Measurements from ENCODE around the gene PDIA2. TPM values are rescaled to one million over a fixed set of nuclear protein-coding genes. Genes with fewer than 3 reads are reported as not detected.
A peak's percentile ranks its signal among the peaks of the same experiment; 100 is the strongest.

The PDIA2 gene
- not detected in 2 replicates for total RNA-seq

DNA sequence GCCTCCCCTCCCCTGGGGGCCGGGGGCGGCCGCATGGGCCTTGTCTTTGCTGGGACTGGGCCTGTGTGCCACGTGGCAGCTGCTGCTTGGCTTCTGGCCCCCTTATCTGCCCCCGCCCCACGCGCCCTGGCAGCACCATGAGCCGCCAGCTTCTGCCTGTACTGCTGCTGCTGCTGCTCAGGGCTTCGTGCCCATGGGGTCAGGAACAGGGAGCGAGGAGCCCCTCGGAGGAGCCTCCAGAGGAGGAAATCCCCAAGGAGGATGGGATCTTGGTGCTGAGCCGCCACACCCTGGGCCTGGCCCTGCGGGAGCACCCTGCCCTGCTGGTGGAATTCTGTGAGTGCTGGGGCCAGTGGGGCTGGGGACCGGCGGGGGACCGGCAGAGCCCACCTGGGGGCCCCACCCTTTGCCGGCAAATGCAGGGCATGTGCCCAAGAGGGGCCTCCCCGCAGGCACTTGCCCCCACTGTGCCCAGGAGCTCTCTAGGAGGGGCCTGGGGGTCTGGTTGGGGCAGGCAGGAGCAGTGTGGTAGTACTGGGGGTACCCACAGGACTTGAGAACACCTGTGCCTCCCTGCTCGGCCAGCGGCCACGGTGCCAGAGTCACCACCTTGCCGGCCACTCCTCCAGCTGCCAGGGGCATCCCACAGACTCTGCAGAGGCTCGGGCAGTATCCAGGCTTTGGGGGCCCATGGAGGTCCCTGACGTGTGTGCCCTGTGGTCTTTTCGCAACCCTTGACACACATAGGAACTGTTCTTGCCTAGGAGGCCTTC, at the start of gene PDIA2:
PDIA2 (plus strand) TSS at position 132 of the 773 bp plus-strand sequence; CDS start at position 138, 6 bp downstream.
- Mint-ChIP-seq H3K9me3 (no peaks in the 10 kb centered on the region), H3K36me3 (ENCODE audit: low read depth) (peaks cover 15% of the 10 kb centered on the region), H3K4me3 (no peak within 1 kb of the TSS), H3K4me1 (no peaks in the 10 kb centered on the region), H3K27ac (no peak within 1 kb of the TSS), H3K27me3 (peaks cover 8% of the 10 kb centered on the region)
- no peak for ATAC-seq (ENCODE audit: low read depth)
- POLR2A ChIA-PET: no interaction called here
- no peak for DNase-seq
- intact Hi-C loops (cut with micrococcal nuclease): no loop called here
- CTCF ChIA-PET: no interaction called here
- TF ChIP-seq CTCF (IDR thresholded peaks at IDR 0.05): no peak

GRCh38 chr16:234468-235305, 48.3 kb upstream of the PDIA2 start, which contains the start of gene FAM234A:
Gene FAM234A (plus strand): TSS chr16:234821. CDS start chr16:254414, 19,593 bp downstream.
- TF ChIP-seq CTCF (IDR thresholded peaks at IDR 0.05): no peak
- peaks cover 10% of the 10 kb centered on the region for H3K36me3 Mint-ChIP-seq (ENCODE audit: low read depth)
- peaks cover 18% of the 10 kb centered on the region for H3K4me1 Mint-ChIP-seq
- H3K27ac Mint-ChIP-seq: peak within 1 kb of the TSS; percentile 99
- no peaks in the 10 kb centered on the region for H3K27me3 Mint-ChIP-seq
- H3K9me3 Mint-ChIP-seq: no peaks in the 10 kb centered on the region
- ATAC-seq (ENCODE audit: low read depth): peak; percentile 85
- intact Hi-C loops (cut with micrococcal nuclease): loop anchor here (1.0 to 5.0 kb wide), 4 partner anchors 96 to 293 kb away; partner anchors contain the start of genes AXIN1, CAPN15 and NPRL3
- DNase-seq: peak; percentile 98
- ChIA-PET CTCF (interaction anchor here (0.7 to 0.9 kb wide), 3 partner anchors 11 to 181 kb away, joined by 3 to 4 read pairs (median 3); partner anchors contain the start of genes POLR3K and SNRNP25), POLR2A (interaction anchor here (0.5 to 2.3 kb wide), 25 partner anchors 9 to 455 kb away, joined by 3 to 27 read pairs (median 4); partner anchors contain the start of genes AXIN1, DECR2, MRPL28 and NPRL3)
- H3K4me3 Mint-ChIP-seq: peak within 1 kb of the TSS; percentile 98

GRCh38 chr16:239948-240277, 43.1 kb upstream of the PDIA2 start:
- POLR2A ChIA-PET: interaction anchor here (0.6 to 0.7 kb wide), 3 partner anchors 65 to 286 kb away, joined by 3 to 8 read pairs (median 6); no protein-coding TSS in a partner anchor
- H3K9me3 Mint-ChIP-seq: no peaks in the 10 kb centered on the region

DNA sequence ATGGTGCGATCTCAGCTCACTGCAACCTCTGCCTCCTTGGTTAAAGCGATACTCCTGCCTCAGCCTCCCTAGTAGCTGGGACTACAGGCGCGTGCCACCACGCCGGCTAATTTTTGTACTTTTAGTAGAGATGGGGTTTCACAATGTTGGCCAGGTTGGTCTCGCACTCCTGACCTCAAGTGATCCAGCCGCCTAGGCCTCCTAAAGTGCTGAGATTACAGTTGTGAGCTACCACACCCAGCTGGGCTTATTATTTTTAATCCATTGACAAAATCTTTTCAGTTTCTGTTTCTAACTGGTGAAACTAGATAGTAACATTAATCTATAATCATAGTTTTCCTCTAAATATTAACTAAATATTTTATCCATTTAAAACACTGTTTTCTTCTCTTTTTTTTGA, 42.4 kb upstream of the PDIA2 start:
- ChIA-PET POLR2A (interaction anchor here (0.6 to 0.7 kb wide), 3 partner anchors 65 to 168 kb away, joined by 3 to 6 read pairs (median 3); no protein-coding TSS in a partner anchor), CTCF (no interaction called here)
- Mint-ChIP-seq H3K27me3 (no peaks in the 10 kb centered on the region), H3K27ac (no peak overlapping the region), H3K4me1 (peaks cover 15% of the 10 kb centered on the region), H3K36me3 (ENCODE audit: low read depth) (peaks cover 6% of the 10 kb centered on the region), H3K9me3 (no peaks in the 10 kb centered on the region), H3K4me3 (no peak overlapping the region)
- TF ChIP-seq CTCF (IDR thresholded peaks at IDR 0.05): no peak
- no peak for DNase-seq
- intact Hi-C loops (cut with micrococcal nuclease): no loop called here
- ATAC-seq (ENCODE audit: low read depth): no peak

More at GRCh38 chr16:239948-240277, 43.1 kb upstream of the PDIA2 start:
- no peaks in the 10 kb centered on the region for H3K27me3 Mint-ChIP-seq
- intact Hi-C loops (cut with micrococcal nuclease): loop anchor here (5.0 kb wide), 1 partner anchor 287 kb away; the partner anchor contains the start of gene CAPN15
- CTCF ChIA-PET: interaction anchor here (0.6 kb wide), 1 partner anchor 89 kb away, joined by 5 read pairs; no protein-coding TSS in a partner anchor
- peaks cover 21% of the 10 kb centered on the region for H3K4me1 Mint-ChIP-seq
- DNase-seq (no peak), ATAC-seq (ENCODE audit: low read depth) (no peak)
- no peak overlapping the region for H3K27ac Mint-ChIP-seq
- TF ChIP-seq CTCF (IDR thresholded peaks at IDR 0.05): no peak
- H3K4me3 Mint-ChIP-seq: no peak overlapping the region
- peaks cover 12% of the 10 kb centered on the region for H3K36me3 Mint-ChIP-seq (ENCODE audit: low read depth)

All from activated B cell treated with CpG ODN at 0.5 μM for 24 hours (primary cell).